SW 1271 (cell line): ENCODE measurements around the gene ITPR2.
"Not testable (repeated sequence)": the region's sequence is repeated elsewhere in the genome, so short reads cannot be mapped to it uniquely, and the experiment has no call there.

Source experiments
- DNase-seq, 2 experiments: peaks; one replicate each; lab custom pipeline; 2025; lab: John Stamatoyannopoulos, UW

The ITPR2 gene

DNA sequence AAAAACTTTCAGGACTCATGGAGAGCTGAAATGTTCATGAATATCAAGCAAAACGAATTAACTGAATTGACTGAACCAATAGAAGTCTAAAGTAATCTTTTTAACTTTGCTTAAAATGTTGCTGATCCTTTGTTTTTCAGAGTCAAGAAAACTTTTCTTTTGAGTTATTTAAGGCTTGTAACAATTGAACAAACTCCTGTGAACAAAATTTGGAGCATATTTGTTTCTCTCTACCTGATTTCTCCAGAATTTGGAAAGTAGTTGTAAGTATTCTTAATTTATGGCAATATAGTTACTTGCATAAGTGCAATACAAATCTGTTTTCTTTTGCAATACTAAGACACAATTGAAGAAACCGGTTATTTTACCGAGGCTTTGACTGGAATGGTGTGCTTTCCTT lies 77.6 kb downstream of the ITPR2 start:
- not testable (repeated sequence) for DNase-seq

DNA sequence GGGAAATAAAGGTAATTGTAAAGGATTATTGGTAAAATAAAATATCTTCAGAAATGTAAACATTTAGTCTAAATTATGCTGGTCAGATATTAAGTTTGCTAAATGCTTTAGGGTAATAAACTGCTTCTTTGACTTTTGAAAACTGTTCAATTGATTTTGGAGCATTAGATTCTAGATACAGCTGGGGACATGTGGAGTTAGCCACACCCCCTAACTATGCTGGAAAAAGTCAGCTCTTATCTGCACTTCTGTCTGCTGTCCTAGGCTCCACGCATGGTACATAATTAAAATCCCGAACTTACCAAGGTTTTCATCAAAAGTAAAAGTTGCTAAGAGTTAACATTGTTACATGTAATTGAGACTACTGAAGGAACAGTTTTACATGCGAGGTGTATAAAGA lies 78.8 kb downstream of the ITPR2 start:
- DNase-seq = no peak

DNA sequence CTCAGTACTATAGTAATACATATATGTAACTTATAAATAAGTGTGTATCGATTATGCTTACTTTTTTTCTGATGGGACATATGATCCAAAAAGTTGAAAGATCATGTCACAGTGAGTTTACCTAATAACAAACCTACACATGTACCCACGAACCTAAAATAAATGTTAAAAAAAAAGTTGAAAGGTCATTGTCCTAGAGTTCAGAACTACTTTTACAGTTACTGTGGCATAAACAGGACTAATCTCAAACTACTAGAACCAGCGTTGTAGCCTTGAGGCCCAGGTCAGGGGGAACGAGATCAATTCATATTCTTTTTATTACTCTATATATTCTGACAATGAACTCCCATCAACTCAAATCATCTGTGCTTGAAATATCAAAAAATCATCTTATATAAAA lies 81.8 kb downstream of the ITPR2 start:
- DNase-seq = no peak

DNA sequence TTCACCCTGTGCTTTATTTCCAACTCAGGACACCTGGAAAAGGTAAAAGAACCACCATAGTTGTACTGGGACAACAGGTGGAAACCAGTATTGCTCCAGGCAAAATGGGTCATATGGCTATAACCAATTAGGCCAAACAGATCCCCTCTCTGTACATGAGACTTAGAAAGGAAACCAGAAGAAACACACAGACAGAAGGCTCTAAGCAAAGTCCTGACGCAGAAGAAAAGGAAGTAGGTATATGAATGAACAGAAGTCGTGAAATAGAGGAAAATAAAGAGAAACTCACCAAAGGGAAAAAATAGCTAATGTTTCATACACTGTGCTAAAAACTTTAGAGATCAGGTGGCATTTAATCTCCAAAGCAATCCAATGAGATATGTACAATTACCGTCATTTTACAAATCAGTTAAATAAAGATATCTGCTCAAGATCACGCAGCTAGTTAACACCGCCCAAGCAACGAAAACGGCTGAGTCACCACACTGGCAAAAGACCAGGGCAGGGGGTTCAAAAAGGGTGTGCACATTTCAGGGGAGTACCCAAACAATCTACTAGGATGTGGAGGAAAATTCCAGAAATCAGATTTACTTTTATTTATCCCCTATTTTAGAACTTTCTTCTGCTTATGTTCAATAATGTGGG lies 82.3 kb downstream of the ITPR2 start:
- DNase-seq = no peak

DNA sequence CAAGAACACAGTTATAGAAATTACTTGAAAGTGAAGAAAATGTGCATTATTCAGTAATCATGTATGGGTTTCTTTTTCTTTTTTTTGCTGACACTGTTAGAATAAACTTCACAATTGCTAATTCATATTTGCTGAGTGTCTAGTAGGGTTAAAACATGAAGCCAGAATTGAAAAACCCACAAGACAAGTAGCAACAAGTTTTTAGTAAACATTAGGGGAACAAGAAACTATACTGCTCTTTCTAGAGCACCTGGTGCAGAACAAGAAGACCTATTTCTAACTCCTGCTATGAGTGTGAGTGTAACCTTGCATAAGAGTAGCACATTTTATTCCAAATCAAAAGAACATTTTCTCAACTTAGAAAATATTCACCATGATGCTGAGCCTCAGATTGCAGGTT lies 83.2 kb downstream of the ITPR2 start:
- no peak for DNase-seq

DNA sequence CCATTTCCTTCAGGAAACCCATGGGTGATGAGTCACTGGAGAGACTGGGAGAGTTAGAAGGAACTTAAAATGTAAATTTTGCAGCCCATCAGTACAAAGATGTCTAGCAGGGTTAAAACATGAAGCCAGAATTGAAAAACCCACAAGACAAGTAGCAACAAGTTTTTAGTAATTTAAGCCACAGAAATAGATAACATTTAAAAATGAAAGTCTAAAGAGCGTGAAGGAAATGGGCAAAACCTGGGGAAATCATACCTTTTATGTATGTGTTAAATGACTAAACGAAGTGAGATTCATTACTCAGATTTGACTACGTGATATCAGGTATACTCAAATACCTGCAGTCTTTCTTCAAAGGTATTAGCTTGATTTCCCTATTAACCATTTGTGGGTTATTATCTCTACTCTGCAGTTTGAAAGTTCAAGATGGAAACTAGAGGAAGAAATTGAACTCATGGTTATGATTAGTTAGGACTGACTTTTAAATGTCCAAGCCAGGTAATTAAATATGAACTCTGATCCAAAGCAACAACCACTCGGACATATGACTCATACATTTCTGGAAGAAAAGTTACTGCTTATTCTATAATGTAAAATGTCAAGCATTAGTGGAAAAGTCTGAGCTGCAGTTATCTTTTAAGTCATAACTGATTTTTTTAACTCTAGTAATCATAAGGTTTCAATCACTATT lies 84.1 kb downstream of the ITPR2 start:
- DNase-seq = no peak

DNA sequence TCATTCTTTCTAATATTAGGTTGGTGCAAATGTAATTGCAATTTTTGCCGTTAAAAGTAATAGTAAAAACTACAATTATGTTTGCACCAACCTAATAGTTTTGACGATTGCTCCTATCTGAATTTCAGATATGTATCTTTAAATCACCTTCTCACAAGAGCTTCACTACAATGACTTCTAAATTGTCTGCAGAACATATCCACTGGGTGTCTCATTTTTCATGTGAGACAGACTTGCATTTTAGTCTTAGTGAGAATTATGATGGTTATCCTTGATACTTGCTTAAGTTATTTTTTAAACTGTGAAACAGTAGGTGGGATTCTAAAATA lies 84.6 kb downstream of the ITPR2 start:
- no peak for DNase-seq

DNA sequence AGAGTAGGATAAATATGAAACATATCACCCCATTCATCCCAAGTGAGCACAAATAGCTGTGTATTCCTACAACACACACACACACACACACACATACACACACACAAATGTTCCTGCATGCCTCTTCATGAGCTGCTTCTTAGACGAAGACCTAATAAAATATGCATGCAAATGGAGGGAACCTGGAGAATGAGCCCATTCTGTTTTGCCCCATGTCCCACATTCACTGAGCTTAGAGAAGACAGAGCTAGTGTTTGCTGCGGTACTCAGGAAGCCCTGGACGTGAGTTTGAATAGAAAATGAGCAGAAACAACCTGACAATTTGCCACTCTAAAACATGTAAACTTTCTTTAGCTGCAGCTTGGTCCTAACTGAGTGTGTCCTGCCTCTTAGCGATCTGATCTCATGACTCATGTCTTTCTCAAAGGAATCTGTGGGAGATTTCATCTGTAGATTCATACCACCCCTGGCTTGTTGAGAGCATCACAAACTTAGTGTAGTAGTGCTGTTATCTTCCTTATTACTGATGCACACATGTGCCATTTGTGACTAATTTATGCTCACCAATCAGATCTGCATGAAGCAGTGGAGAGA lies 86.8 kb downstream of the ITPR2 start:
- DNase-seq = peak in 1 of 2 experiments; percentile 35

DNA sequence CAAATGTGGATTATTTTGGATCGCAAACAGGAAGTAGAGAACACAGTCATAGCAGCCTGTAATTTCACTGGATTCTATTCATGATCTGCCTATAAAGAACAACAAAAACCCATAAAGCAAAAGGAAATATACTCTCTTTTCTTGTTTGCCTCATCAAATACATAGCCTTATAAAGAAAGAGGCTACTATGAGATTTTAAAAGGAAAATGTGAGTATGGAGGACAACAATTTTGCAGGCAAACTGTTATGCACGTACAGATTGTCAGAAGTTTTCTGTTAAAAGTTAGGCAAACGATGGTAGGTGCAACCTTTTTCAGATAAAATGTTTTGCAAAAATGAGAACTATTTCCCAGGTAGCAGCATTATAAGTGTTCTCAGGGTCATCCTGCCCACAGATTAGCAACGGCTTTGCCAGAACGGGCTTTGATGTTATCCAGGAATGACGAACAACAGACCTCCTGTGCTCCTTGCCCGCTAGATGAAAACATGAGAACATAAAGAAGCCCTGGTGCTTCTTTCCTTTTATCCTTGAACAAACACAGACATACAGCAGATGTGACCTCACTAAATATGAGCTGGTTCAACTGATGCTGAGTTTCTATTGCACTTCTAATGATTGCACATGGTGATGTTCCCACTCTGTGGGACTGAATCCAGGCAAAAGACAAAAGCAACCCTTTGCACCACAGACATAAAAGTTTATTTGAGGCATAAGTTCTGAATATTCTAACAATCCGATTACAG lies 88.1 kb downstream of the ITPR2 start:
- DNase-seq = no peak

DNA sequence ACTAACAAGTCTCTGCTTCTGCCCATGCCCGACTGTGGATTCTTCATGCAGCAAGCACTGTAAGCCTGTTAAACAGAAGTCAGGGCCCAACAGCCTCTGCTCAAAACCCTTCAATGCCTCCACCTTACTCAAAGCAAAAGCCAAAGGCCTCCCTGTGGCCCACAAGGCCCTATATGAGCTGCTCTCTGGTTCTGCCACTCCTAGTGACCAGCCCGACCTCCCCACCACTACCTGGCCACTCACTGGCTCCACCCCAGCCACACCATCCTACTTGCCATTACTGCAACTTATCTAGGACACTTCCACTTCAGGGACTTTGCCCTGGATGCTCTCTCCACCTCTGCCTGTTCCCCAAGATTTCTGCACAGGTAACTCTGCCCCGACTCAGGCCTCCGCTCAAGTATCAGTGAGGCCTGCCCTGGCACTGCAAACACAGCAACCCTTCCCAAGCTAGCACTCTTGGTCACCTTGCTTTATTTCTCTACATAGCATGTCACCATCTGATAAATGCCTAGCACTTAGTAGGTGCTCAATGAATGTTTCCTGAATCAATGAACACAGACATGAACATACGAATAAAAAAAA lies 88.9 kb downstream of the ITPR2 start:
- DNase-seq = no peak

DNA sequence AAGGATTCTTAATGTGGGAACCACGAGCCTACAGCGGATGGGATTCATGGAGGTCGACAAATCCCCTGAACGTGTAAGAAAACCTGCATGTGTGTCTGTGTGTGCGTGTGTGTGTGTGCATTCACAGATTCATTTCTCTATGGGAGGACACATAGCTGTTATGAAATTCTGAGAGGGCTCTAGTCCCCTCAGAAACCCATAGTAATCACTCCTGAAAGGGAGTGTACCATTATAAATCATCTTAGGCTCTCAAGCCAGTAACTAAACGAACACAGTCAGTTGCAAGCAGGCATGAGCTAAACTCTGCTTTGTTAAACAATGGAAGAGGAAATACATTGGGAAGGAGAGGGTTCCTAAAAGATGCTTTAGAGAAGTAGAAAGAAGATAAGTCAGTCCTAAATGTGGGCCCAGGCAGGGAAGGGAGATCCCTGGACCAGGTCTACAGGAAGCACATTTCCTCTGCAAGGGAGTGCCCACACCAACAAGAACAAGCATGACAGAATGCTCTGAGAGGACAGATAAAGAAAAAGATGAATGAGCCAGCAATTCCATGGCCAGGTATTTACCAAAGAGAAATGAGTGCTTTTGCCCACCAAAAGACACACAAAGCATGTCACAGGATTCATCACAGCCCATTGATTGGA lies 91.3 kb downstream of the ITPR2 start:
- no peak for DNase-seq

DNA sequence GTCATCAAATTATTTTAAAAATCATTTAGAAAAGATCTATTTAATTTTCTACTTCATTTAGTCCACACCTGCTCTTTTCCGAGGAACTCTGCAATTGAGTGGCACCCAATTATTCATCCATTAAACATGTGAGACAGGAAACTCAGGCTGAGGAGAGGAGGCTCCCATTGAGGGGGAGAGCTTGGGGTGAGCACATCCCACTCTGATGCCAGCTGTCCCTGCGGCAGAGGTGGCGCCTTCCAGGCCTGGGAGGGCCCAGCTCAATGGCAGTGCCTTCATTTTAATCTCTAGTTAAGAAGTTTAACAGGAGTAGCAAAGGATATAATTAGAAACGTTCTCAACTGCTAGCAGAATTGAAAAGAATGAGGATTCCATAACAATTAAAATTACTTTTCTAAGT lies 92.0 kb downstream of the ITPR2 start:
- DNase-seq = no peak

DNA sequence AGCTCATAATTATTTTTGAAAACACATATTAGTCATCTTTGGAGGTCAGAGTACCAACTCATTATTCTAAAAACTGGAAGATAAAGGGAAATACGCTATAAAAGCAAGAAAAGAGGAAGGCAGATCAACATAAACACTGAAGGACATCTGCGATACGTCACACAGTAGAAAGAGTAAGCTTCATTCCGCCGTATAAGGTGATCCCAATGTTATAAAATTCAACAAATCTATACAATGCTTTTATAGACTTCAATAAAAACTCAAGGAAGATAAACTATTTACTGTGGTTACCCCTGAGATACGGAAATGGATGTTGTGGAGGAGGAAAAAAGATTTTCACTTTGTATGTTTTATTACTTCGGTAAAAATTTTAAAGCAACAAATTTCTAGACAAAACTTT lies 92.6 kb downstream of the ITPR2 start:
- no peak for DNase-seq

DNA sequence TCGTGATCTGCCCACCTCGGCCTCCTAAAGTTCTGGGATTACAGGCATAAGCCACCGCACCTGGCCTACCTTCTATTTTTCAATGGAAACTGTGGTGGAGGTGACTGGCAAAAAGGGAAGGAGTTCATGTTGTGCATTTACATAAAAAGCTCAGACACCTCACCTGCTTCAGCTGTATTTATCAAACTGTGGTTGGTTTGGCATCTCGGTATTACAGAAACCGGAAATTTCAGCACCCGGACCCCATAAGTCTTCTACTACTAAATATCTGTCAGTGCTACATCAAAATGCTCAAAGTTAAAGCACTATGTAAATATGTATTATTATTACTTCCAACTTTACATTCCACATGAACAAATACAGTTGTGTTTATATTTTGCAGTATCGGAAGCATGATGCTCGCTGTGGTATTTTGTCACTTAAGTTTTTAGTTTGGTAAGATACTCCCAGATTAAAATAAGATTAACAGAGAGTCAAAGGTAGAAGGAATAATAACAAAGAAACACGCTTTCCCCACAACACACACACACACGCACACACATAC lies 95.4 kb downstream of the ITPR2 start:
- DNase-seq = no peak

DNA sequence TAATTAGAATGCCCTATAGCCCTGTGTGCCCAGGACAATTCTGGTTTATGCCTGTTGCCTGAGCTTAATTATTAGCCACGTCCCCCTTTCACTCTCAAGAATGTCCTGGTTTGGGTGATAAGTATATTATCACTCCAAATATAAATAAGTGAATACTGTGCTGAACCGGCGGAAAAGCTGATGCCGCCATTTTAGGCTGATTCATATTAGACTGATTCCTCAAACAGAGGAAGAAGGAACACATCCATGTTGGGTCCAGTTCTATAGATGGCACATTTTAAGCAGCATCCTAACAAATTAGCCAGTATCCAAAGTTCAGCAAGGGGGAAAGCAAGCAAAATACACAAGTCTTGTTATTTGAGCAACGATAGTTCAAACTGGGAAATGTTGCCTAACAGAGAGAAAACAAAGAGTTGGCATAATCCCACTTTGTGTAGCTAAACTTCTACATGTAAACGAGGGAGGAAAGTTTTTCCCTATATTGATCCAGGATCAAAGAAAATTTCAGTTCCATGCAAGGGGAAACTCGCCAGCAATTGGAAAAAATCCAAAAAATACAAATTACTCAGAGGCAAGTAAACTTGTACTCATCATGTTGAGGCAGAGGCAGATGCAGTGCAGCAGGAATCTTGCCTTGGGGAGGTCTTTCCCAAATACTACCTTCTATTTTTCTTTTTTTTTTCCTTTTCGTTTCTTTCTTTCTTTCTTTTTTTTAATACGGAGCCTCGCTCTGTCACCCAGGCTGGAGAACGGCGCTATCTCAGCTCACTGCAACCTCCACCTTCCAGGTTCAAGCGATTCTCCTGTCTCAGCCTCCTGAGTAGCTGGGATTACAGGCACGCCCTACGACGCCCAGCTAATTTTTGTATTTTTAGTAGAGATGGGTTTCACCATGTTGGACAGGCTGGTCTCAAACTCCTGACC lies 96.2 kb downstream of the ITPR2 start:
- no peak for DNase-seq

DNA sequence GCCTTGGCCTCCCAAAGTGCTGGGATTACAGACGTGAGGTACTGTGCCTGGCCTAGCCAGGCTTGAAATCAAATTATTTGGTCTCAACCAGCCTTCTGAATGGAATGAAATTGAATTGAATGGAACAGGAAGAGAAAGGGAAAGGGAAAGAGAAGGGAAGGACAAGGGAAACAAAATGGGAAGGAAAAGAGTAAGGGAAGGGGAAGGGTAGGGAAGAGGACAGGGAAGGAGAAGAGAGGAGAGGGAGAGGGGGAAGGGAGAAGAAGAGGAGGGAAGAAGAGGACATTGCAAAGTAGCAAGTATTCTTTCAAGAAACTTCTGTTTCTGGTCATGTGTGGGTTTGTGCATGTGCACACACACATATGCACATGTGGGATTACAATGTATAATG lies 97.8 kb downstream of the ITPR2 start:
- DNase-seq = no peak

DNA sequence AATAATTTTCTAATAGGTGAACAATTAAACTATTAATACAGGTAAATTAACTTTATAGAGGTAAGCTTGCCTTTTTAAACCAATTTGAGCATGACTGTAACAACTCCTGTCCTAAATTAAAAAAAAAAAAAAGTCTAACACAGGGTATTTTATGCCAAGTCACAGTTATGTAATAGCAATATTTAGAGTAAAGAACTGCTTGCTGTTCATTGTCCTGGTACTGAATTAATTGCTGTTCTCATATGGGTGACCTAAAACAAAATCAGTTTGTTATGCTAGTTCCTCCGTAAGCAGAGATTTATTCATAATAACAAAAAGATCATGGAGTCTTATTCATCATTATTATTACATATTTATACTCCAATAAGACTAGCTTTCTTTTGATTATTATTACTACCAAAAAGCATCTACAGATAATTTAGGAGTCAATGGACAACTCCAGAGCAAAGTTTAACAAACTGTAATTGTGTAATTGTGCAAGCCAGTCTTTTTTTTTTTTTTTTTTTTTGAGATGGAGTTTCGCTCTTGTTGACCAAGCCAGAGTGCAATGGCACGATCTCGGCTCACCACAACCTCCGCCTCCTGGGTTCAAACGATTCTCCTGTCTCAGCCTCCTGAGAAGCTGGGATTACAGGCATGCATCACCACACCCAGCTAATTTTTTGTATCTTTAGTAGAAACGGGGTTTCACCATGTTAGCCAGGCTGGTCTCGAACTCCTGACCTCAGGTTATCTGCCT lies 98.3 kb downstream of the ITPR2 start:
- no peak for DNase-seq

DNA sequence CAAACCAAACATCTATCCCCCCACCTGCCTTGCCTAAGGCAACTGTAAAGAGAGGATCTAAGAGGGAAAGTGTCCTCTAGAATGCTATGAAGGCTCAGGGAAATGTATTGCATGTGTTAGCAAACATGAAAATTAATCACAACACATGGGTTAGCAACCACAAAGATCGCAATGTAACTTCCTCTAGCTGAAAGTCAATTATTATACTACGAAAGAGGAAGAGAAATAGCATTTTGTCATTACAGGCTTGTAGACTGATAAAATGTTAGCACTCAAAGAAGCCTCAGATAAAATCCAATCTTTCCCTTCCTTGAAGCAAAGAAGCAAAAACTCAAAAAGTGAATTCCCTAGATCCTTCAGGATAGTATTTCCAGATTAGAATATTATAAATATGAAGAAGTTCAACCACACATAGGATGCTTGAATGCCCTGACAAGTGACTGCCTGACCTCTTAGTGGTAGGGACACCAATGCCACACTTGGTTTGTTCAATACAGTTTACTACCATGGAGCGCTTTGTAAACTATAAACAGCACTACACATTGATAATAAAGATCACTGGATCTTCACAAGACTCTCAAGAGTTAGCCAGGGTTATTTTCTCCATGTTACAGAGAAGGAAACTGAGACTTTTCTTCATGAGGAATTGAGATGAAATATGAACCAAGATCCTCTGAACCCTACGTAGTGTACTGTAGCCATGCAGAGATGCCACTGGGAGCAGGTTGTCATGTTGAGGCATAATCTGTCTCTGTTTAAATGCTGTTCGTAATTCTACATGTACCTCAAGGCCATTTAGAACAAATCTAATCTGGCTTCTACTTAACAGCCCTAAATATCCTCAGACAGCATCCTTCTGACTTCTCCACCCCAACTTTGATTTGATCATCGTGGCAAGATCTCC lies 100.7 kb downstream of the ITPR2 start:
- DNase-seq = no peak
